NCI-H1092 (cell line): Measurements from ENCODE around the gene PAFAH1B2.
"Not testable (repeated sequence)": the region's sequence is repeated elsewhere in the genome, so short reads cannot be mapped to it uniquely, and the experiment has no call there.

Experiments used
- DNase-seq: peaks from one replicate; lab custom pipeline; 2025; lab: John Stamatoyannopoulos, UW

The PAFAH1B2 gene

GRCh38 chr11:117172724-117173421 lies 28.8 kb downstream of the PAFAH1B2 start:
- DNase-seq = no peak

- DNase-seq = no peak
Observed at GRCh38 chr11:117175104-117175503, 31.0 kb downstream of the PAFAH1B2 start.

GRCh38 chr11:117175781-117176180 lies 31.7 kb downstream of the PAFAH1B2 start:
- DNase-seq = no peak

- no peak for DNase-seq
Observed at GRCh38 chr11:117176186-117176585, 32.1 kb downstream of the PAFAH1B2 start.

GRCh38 chr11:117177534-117178209 lies 33.6 kb downstream of the PAFAH1B2 start:
- no peak for DNase-seq

GRCh38 chr11:117178210-117179034 lies 34.3 kb downstream of the PAFAH1B2 start, which contains the start of gene SIDT2:
TSS of gene SIDT2 (plus strand) at chr11:117178743. CDS start at chr11:117179264, 521 bp downstream.
- peak; percentile 92 for DNase-seq

- DNase-seq = no peak
Observed at GRCh38 chr11:117179048-117179999, 35.2 kb downstream of the PAFAH1B2 start.

- DNase-seq = no peak
Observed at GRCh38 chr11:117180020-117180419, 35.9 kb downstream of the PAFAH1B2 start.

- peak; percentile 64 for DNase-seq
Observed at GRCh38 chr11:117180661-117181585, 36.8 kb downstream of the PAFAH1B2 start.

GRCh38 chr11:117181586-117182550 lies 37.8 kb downstream of the PAFAH1B2 start:
- DNase-seq = no peak

- no peak for DNase-seq
Observed at GRCh38 chr11:117182551-117182935, 38.5 kb downstream of the PAFAH1B2 start.

GRCh38 chr11:117183178-117183577 lies 39.1 kb downstream of the PAFAH1B2 start:
- DNase-seq = not testable (repeated sequence)

GRCh38 chr11:117183724-117184349 lies 39.8 kb downstream of the PAFAH1B2 start:
- DNase-seq = no peak

GRCh38 chr11:117185736-117186430 lies 41.8 kb downstream of the PAFAH1B2 start:
- DNase-seq = no peak

- no peak for DNase-seq
Observed at GRCh38 chr11:117186431-117186761, 42.3 kb downstream of the PAFAH1B2 start.

GRCh38 chr11:117187007-117187406 lies 42.9 kb downstream of the PAFAH1B2 start:
- DNase-seq = no peak

GRCh38 chr11:117187428-117187798 lies 43.3 kb downstream of the PAFAH1B2 start:
- no peak for DNase-seq

- no peak for DNase-seq
Observed at GRCh38 chr11:117187799-117188481, 43.9 kb downstream of the PAFAH1B2 start.
